Thyroid gland (tissue), 4 donors: ENCODE results near the gene TMC1.

ENCODE experiments used
- CTCF ChIP-seq, 6 experiments: fragments of 200-600 bp in 3 of 6; fragments of 450-650 bp in 3 of 6; sonication (generic) in 3 of 6; IDR thresholded peaks; one replicate each; pipeline ENCODE4 v1.5.1; 2016 to 2019; ENCODE audit warnings: antibody characterized with exemption in 6 of 6, mild to moderate bottlenecking in 2 of 6, inconsistent platforms in 1 of 6, moderate library complexity in 1 of 6
- POLR2A ChIP-seq, 2 donors: fragments of 450-650 bp; IDR thresholded peaks; one replicate each; pipeline ENCODE4 v1.6.1; 2017; ENCODE audit warnings: antibody characterized with exemption in 2 of 2, mild to moderate bottlenecking in 2 of 2, moderate library complexity in 1 of 2

GRCh38 chr9:72749276-72749675 is 227.9 kb downstream of the TMC1 start:
- no peak for TF ChIP-seq POLR2A (IDR thresholded peaks at IDR 0.05)
- no peak for TF ChIP-seq CTCF (IDR thresholded peaks at IDR 0.05)
